Liver (tissue), 9 donors: Measurements from ENCODE around the gene KLHL42. TPM values are rescaled to one million over a fixed set of nuclear protein-coding genes. Genes with fewer than 3 reads are reported as not detected.

Source experiments
- DNase-seq: peaks from one replicate; pipeline ENCODE4 v3.0.0-alpha.2; 2017; ENCODE audit warnings: low spot score
- H3K27ac ChIP-seq, 2 donors: one replicate each; pipeline ENCODE4 v1.7.0; 2013; ENCODE audit warnings: inconsistent platforms in 2 of 2, low read length in 2 of 2, control low read depth in 1 of 2, low read depth in 1 of 2, mild to moderate bottlenecking in 1 of 2
- H3K27me3 ChIP-seq, 4 donors: one replicate each; pipeline versions ENCODE4 v1.6.1 to v1.7.0; 2013; ENCODE audit warnings: low read length in 3 of 4, inconsistent platforms in 1 of 4, mild to moderate bottlenecking in 1 of 4, moderate library complexity in 1 of 4; ENCODE audit not compliant: control insufficient read depth in 4 of 4, insufficient read depth in 4 of 4
- H3K36me3 ChIP-seq, 4 donors: one replicate each; pipeline versions ENCODE4 v1.6.1 to v1.7.0; 2013; ENCODE audit warnings: low read length in 3 of 4, mild to moderate bottlenecking in 3 of 4, low read depth in 1 of 4, moderate library complexity in 1 of 4; ENCODE audit not compliant: control insufficient read depth in 4 of 4, insufficient read depth in 3 of 4
- H3K4me1 ChIP-seq, 4 donors: one replicate each; pipeline versions ENCODE4 v1.6.1 to v1.7.0; 2013; ENCODE audit warnings: low read length in 3 of 4, mild to moderate bottlenecking in 3 of 4, moderate library complexity in 1 of 4; ENCODE audit not compliant: control insufficient read depth in 4 of 4, insufficient read depth in 4 of 4
- H3K4me3 ChIP-seq, 3 donors: one replicate each; pipeline versions ENCODE4 v1.6.1 to v1.7.0; 2013; ENCODE audit warnings: low read length in 3 of 3, control low read depth in 1 of 3, low read depth in 1 of 3, mild to moderate bottlenecking in 1 of 3
- H3K9ac ChIP-seq, 2 donors: one replicate each; pipeline ENCODE4 v1.7.0; 2013; ENCODE audit warnings: low read length in 2 of 2, mild to moderate bottlenecking in 2 of 2, moderate library complexity in 2 of 2, control low read depth in 1 of 2, low read depth in 1 of 2
- H3K9me3 ChIP-seq, 4 donors: one replicate each; pipeline versions ENCODE4 v1.6.1 to v1.7.0; 2013; ENCODE audit warnings: low read length in 3 of 4; ENCODE audit not compliant: control insufficient read depth in 4 of 4
- ATF3 ChIP-seq: IDR thresholded peaks from 2 replicates; pipeline ENCODE4 v1.6.1; 2016; ENCODE audit warnings: antibody characterized with exemption
- CTCF ChIP-seq: fragments of 150-350 bp; IDR thresholded peaks from 2 replicates; pipeline ENCODE4 v1.5.1; 2017; ENCODE audit warnings: improper control_type of control experiment, low read depth, low read length; ENCODE audit not compliant: missing input control
- EGR1 ChIP-seq, 2 donors: IDR thresholded peaks; 2 replicates each; pipeline ENCODE4 v1.6.1; 2016 to 2018; ENCODE audit warnings: antibody characterized with exemption in 2 of 2, low read depth in 2 of 2
- FOXA1 ChIP-seq: IDR thresholded peaks from 2 replicates; pipeline ENCODE4 v1.6.1; 2016; ENCODE audit warnings: antibody characterized with exemption
- FOXA2 ChIP-seq: IDR thresholded peaks from 2 replicates; pipeline ENCODE4 v1.6.1; 2016; ENCODE audit warnings: antibody characterized with exemption
- HNF4A ChIP-seq, 2 donors: conservative IDR thresholded peaks; 2 replicates each; pipeline ENCODE4 v1.6.1; 2016; ENCODE audit warnings: antibody characterized with exemption in 2 of 2, mild to moderate bottlenecking in 2 of 2
- JUND ChIP-seq, 2 donors: IDR thresholded peaks; 2 replicates each; pipeline ENCODE4 v1.6.1; 2016; ENCODE audit warnings: antibody characterized with exemption in 2 of 2
- MAX ChIP-seq: IDR thresholded peaks from 2 replicates; pipeline ENCODE4 v1.6.1; 2016; ENCODE audit warnings: antibody characterized with exemption
- NR2F2 ChIP-seq: IDR thresholded peaks from 2 replicates; pipeline ENCODE4 v1.6.1; 2016; ENCODE audit warnings: antibody characterized with exemption
- RAD21 ChIP-seq, 2 donors: IDR thresholded peaks; 2 replicates each; pipeline ENCODE4 v1.6.1; 2016; ENCODE audit warnings: antibody characterized with exemption in 2 of 2, mild to moderate bottlenecking in 2 of 2
- REST ChIP-seq: IDR thresholded peaks from 2 replicates; pipeline ENCODE4 v1.6.1; 2016; ENCODE audit warnings: antibody characterized with exemption, mild to moderate bottlenecking
- RXRA ChIP-seq, 2 donors: IDR thresholded peaks; 2 replicates each; pipeline ENCODE4 v1.6.1; 2017 to 2018; ENCODE audit warnings: antibody characterized with exemption in 2 of 2, mild to moderate bottlenecking in 1 of 2
- SP1 ChIP-seq: IDR thresholded peaks from 2 replicates; pipeline ENCODE4 v1.6.1; 2018; ENCODE audit warnings: antibody characterized with exemption, mild to moderate bottlenecking
- TAF1 ChIP-seq: conservative IDR thresholded peaks from 2 replicates; pipeline ENCODE4 v1.6.1; 2016; ENCODE audit warnings: antibody characterized with exemption, mild to moderate bottlenecking
- YY1 ChIP-seq: IDR thresholded peaks from 2 replicates; pipeline ENCODE4 v1.6.1; 2016; ENCODE audit warnings: antibody characterized with exemption, mild to moderate bottlenecking
- ZBTB33 ChIP-seq: IDR thresholded peaks from 2 replicates; pipeline ENCODE4 v1.6.1; 2016; ENCODE audit warnings: antibody characterized with exemption
- WGBS: extraction: QIAGEN DNeasy Blood & Tissue Kit; methylation state at CpG from one replicate; pipeline ENCODE4 v1.1.7; 2013; 5-methylcytosine and 5-hydroxymethylcytosine counted together
- polyA plus RNA-seq, 2 donors: library from polyadenylated mRNA; stranded (reverse) in 1 of 2; unstranded in 1 of 2; fragments of 200-250 nt in 1 of 2; fragments of >200 nt in 1 of 2; fragmentation: Nextera tagmentation in 1 of 2; extraction: Ambion mirVana in 1 of 2; gene quantifications; one replicate each; pipeline versions ENCODE4 v1.2.1 to v1.2.3, GENCODE V29; 2013 to 2015
- total RNA-seq, 2 donors: library from RNA; depleted of rRNA; stranded (reverse); fragments of >200 nt; gene quantifications; one replicate each; pipeline ENCODE4 v1.2.3, GENCODE V29; 2014
- donor health status: healthy.
- donor health status: healthy.
- donor health status: healthy.
- donor health status: healthy.
- donor health status: healthy.

KLHL42 gene
- total and polyA plus RNA-seq, 4 donors = 3.6 to 13.4 (median 6.4) TPM

GRCh38 chr12:27812502-27812901, 32.5 kb downstream of the KLHL42 start:
- 73% methylated on average over 6 of the region's 6 CpGs for WGBS
- Histone ChIP-seq H3K27ac (no peak overlapping the region), H3K4me1 (no peaks in the 10 kb centered on the region), H3K9me3 (no peaks in the 10 kb centered on the region), H3K4me3 (no peak overlapping the region), H3K9ac (no peak overlapping the region), H3K27me3 (no peaks in the 10 kb centered on the region), H3K36me3 (no peaks in the 10 kb centered on the region)
- no peak for DNase-seq
- TF ChIP-seq NR2F2 = no peak
- no peak for TF ChIP-seq RAD21 (IDR thresholded peaks at IDR 0.05)
- no peak for TF ChIP-seq REST
- no peak for TF ChIP-seq HNF4A (conservative IDR thresholded peaks at IDR 0.05)
- TF ChIP-seq ATF3 = no peak
- no peak for TF ChIP-seq SP1
- no peak for TF ChIP-seq MAX
- no peak for TF ChIP-seq TAF1
- no peak for TF ChIP-seq RXRA (IDR thresholded peaks at IDR 0.05)
- TF ChIP-seq EGR1 (IDR thresholded peaks at IDR 0.05; ENCODE audit: low read depth in 2 of 2) = no peak
- no peak for TF ChIP-seq ZBTB33
- no peak for TF ChIP-seq YY1
- no peak for TF ChIP-seq FOXA2
- TF ChIP-seq JUND (IDR thresholded peaks at IDR 0.05) = no peak

GRCh38 chr12:27814411-27814810, 34.4 kb downstream of the KLHL42 start:
- H3K9me3 ChIP-seq = no peaks in the 10 kb centered on the region
- no peaks in the 10 kb centered on the region for H3K27me3 ChIP-seq
- WGBS = 79% methylated on average over 2 of the region's 2 CpGs
- no peak overlapping the region for H3K27ac ChIP-seq
- no peaks in the 10 kb centered on the region for H3K36me3 ChIP-seq
- no peak for DNase-seq
- no peaks in the 10 kb centered on the region for H3K4me1 ChIP-seq
- no peak overlapping the region for H3K9ac ChIP-seq
- no peak overlapping the region for H3K4me3 ChIP-seq
- TF ChIP-seq HNF4A (conservative IDR thresholded peaks at IDR 0.05) (no peak), FOXA1 (no peak), FOXA2 (no peak), RAD21 (IDR thresholded peaks at IDR 0.05) (no peak), NR2F2 (no peak), TAF1 (no peak), MAX (no peak), CTCF (no peak)
